Measurements from ENCODE around the gene TSPAN6. TPM values are rescaled to one million over a fixed set of nuclear protein-coding genes. Genes with fewer than 3 reads are reported as not detected.

Gene TSPAN6
- total RNA-seq, 1 donor from 2014 or later: 4.6 TPM

DNA sequence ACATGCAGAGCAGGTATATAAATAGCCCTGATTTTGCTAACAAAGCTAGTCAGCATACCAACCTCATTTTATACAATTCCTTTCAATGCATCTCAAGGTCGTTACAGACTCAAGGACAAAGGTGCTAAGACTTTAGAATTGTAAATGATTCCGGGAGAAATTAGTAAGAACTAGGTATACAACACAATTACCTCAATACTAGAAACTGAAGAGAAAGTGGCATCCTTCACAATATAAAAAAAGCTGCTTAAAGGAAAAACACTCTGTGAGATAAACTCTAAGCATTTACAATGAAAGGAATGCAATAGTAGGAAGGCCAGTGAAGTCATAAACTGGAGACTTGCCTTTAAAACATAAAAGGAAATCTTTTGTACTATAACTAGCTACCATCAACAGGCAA lies 40.0 kb downstream of the TSPAN6 start:
- Histone ChIP-seq H3K9me3 (replicated peaks) (no peaks in the 10 kb centered on the region), H3K36me3 (no peaks in the 10 kb centered on the region), H3K27me3 (ENCODE audit: low read depth) (no peaks in the 10 kb centered on the region), H3K27ac (replicated peaks) (no peak overlapping the region), H3K4me3 (no peak overlapping the region), H3K4me1 (peaks cover 4% of the 10 kb centered on the region)
- intact Hi-C loops (cut with micrococcal nuclease): no loop called here
- TF ChIP-seq, protein P1, sequence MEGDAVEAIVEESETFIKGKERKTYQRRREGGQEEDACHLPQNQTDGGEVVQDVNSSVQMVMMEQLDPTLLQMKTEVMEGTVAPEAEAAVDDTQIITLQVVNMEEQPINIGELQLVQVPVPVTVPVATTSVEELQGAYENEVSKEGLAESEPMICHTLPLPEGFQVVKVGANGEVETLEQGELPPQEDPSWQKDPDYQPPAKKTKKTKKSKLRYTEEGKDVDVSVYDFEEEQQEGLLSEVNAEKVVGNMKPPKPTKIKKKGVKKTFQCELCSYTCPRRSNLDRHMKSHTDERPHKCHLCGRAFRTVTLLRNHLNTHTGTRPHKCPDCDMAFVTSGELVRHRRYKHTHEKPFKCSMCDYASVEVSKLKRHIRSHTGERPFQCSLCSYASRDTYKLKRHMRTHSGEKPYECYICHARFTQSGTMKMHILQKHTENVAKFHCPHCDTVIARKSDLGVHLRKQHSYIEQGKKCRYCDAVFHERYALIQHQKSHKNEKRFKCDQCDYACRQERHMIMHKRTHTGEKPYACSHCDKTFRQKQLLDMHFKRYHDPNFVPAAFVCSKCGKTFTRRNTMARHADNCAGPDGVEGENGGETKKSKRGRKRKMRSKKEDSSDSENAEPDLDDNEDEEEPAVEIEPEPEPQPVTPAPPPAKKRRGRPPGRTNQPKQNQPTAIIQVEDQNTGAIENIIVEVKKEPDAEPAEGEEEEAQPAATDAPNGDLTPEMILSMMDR (IDR thresholded peaks at IDR 0.05; ENCODE audit: borderline replicate concordance): no peak
- no peak for DNase-seq

DNA sequence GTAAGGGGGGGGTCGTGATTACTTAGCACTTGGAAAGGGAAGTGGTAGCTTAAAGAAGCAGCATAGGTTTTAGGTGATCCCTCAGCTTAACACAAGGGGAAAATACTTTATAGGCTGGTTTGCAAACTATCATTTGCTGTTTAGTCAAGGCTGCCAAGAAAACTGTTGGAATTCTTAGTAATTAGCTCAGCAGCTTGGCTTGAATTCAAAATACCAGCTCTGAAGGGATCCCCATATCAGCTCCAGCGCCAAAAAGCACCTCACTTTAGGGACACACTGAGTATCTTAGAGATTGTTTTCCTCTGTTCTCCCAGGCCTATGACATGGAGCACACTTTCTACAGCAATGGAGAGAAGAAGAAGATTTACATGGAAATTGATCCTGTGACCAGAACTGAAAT lies 43.0 kb downstream of the TSPAN6 start:
- Histone ChIP-seq H3K36me3 (no peaks in the 10 kb centered on the region), H3K4me3 (no peak overlapping the region), H3K27ac (replicated peaks) (no peak overlapping the region), H3K9me3 (replicated peaks) (no peaks in the 10 kb centered on the region), H3K27me3 (ENCODE audit: low read depth) (no peaks in the 10 kb centered on the region), H3K4me1 (peaks cover 4% of the 10 kb centered on the region)
- no peak for DNase-seq
- TF ChIP-seq, protein P1 (IDR thresholded peaks at IDR 0.05; ENCODE audit: borderline replicate concordance): no peak
- intact Hi-C loops (cut with micrococcal nuclease): no loop called here

DNA sequence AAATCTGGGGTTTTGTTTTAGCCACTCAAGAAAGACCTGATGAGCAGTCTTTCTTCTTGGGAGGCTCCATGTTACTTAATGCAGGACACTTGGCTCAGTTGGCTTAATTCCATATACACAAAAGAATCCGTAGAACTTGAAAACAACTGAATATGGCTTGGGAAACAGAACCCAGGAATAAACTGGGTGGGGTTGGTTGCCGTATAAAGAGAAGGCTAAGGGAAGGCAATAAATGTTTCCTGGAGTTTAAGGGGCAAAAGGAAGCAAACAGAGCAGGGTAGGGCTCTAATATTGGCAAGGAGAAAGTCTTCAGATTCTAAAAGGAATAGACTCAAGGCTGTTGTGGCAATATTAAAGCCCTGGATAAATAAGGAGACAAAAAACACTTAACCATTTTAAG lies 43.5 kb downstream of the TSPAN6 start:
- TF ChIP-seq, protein P1 (IDR thresholded peaks at IDR 0.05; ENCODE audit: borderline replicate concordance): no peak
- Histone ChIP-seq H3K4me1 (peaks cover 4% of the 10 kb centered on the region), H3K27me3 (ENCODE audit: low read depth) (no peaks in the 10 kb centered on the region), H3K27ac (replicated peaks) (no peak overlapping the region), H3K4me3 (no peak overlapping the region), H3K9me3 (replicated peaks) (no peaks in the 10 kb centered on the region), H3K36me3 (no peaks in the 10 kb centered on the region)
- DNase-seq: no peak
- intact Hi-C loops (cut with micrococcal nuclease): no loop called here

DNA sequence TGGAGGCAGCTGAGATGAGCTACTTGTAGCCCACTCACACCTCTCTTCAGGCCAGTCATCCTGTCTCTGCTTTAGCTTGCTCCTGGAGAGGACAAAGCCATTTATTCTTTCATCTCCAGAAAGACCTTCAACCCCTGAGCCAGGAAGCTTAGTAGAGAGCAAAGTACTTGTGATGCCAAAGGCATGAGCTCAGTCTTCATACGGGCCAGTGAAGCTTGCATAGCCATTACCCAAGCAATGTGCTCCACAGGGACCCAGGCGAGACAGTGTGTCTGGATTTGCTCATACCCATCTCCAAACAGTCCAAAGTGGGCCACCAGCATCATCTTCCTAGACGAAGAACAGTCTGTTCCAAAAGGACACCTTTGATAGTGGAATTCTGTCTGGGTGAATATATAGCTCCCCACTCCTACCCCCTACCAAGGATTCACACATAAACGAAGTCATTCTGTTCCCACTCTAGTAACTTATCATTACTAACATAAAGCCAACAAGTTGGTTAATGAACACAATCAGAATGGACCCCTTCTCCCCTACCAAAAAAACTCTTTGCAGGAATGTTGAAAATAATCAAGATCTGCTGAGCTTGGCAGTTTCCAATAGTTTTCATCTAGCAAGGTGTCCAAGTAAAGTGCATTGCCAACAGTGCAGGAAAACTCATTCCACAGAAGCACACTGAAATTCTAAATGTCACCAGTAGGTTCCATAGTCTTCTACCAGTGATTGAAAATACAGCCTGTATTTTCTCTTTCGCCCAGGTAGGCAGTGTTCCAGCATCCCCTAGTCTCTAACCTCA lies 45.2 kb downstream of the TSPAN6 start:
- H3K4me3 ChIP-seq: no peak overlapping the region
- H3K36me3 ChIP-seq: no peaks in the 10 kb centered on the region
- TF ChIP-seq, protein P1 (IDR thresholded peaks at IDR 0.05; ENCODE audit: borderline replicate concordance): no peak
- H3K27me3 ChIP-seq (ENCODE audit: low read depth): no peaks in the 10 kb centered on the region
- DNase-seq: no peak
- no peak overlapping the region for H3K27ac ChIP-seq (replicated peaks)
- intact Hi-C loops (cut with micrococcal nuclease): no loop called here
- H3K4me1 ChIP-seq: peaks cover 4% of the 10 kb centered on the region
- H3K9me3 ChIP-seq (replicated peaks): no peaks in the 10 kb centered on the region

GRCh38 chrX:100587861-100588260 lies 48.7 kb downstream of the TSPAN6 start:
- H3K4me1 ChIP-seq: no peaks in the 10 kb centered on the region
- H3K27me3 ChIP-seq (ENCODE audit: low read depth): no peaks in the 10 kb centered on the region
- no peaks in the 10 kb centered on the region for H3K36me3 ChIP-seq
- intact Hi-C loops (cut with micrococcal nuclease): no loop called here
- TF ChIP-seq, protein P1 (IDR thresholded peaks at IDR 0.05; ENCODE audit: borderline replicate concordance): no peak
- no peak overlapping the region for H3K27ac ChIP-seq (replicated peaks)
- no peak for DNase-seq
- H3K4me3 ChIP-seq: no peak overlapping the region
- H3K9me3 ChIP-seq (replicated peaks): no peaks in the 10 kb centered on the region

Data from left ventricle myocardium inferior (tissue), 1 donor.